GM12873 (cell line): ENCODE measurements around the gene PERCC1.

Experiments
- CTCF ChIP-seq: IDR thresholded peaks from 2 replicates; pipeline ENCODE4 v1.5.1; 2012; ENCODE audit warnings: low read depth, mild to moderate bottlenecking, moderate library complexity, low read length, control low read depth; ENCODE audit not compliant: insufficient read depth; ENCODE audit errors: missing control alignments

PERCC1 gene

DNA sequence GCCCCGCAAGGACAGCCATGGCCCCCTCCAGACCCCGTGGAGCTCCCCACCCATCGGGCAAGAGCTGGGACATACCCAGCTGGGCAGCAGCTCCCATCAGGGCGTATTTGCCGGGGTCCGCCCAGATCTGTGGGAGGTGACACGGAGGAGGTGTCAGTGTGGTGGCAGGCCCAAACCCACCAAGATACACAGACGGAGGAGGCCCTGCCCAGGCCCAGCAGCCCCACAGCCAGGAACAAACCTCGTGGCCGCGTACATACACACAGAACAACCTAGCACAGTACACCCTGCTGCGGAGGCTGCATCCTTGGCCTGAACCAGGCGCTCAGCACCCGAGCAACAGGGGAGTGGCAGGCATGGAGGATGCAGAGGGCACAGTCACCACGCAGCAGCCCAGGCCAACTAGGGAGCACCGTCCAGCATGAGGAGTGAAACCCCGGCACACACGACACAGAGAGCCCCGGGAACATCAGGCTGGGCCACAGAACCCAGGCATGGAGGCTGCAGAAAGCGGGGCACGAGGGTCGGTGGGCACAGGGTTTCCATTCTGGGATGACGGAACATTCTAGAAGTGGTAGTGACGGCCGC, 18.4 kb downstream of the PERCC1 start:
- TF ChIP-seq CTCF: no peak

GRCh38 chr16:1450218-1450617, 19.3 kb downstream of the PERCC1 start:
- no peak for TF ChIP-seq CTCF

GRCh38 chr16:1450841-1451240, 20.0 kb downstream of the PERCC1 start:
- TF ChIP-seq CTCF: no peak

- TF ChIP-seq CTCF: no peak
These were observed 21.0 kb downstream of the PERCC1 start for GRCh38 chr16:1451702-1452392.

- TF ChIP-seq CTCF: no peak
These were observed 21.7 kb downstream of the PERCC1 start for GRCh38 chr16:1452530-1452929.

DNA sequence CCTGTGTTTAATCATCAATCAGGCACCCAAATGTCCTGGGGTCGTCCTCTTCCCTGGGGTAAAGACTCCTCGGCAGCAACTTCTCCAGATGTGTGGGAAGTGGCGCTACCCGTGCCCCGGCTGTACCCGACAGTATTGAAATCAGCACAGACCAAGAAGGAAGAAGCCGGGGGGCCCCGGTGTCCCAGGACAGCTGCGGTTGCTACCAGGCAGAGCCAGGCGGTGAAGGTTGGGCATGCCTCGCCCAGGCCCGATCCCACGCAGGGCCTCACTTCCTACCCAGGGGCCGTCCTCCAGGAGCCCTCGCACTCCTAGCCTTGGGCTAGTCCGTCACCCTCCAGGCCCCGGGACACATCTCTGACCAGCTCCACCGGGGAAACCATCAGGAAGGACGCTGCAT, 22.4 kb downstream of the PERCC1 start:
- TF ChIP-seq CTCF: no peak

GRCh38 chr16:1454561-1454960, 23.7 kb downstream of the PERCC1 start:
- TF ChIP-seq CTCF: no peak
